Psoas muscle (tissue), 8 donors: ENCODE results near the gene GATAD1. TPM values are rescaled to one million over a fixed set of nuclear protein-coding genes. Genes with fewer than 3 reads are reported as not detected.
A peak's percentile ranks its signal among the peaks of the same experiment; 100 is the strongest.

Experiments
- ATAC-seq, 4 donors: fragments of 200-7000 bp; cut with Tn5 transposase; one replicate each; pipeline ENCODE4 v1.9.1; 2020; ENCODE audit warnings: moderate library complexity in 3 of 4, mild to moderate bottlenecking in 2 of 4
- DNase-seq, 2 donors: peaks; one replicate each; pipeline ENCODE4 v3.0.0-alpha.2; 2020
- H3K27ac ChIP-seq: fragments of 200-600 bp; one replicate; pipeline ENCODE4 v1.8.0; 2022
- H3K27me3 ChIP-seq, 3 donors: fragments of 200-600 bp in 1 of 3; one replicate each; pipeline versions ENCODE4 v1.6.1 to v1.8.0; 2013 to 2022; ENCODE audit warnings: low read length in 2 of 3, mild to moderate bottlenecking in 2 of 3, moderate library complexity in 1 of 3; ENCODE audit not compliant: insufficient read depth in 3 of 3
- H3K36me3 ChIP-seq, 2 donors: fragments of 200-600 bp in 1 of 2; one replicate each; pipeline versions ENCODE4 v1.6.1 to v1.8.0; 2013 to 2022; ENCODE audit warnings: low read depth in 1 of 2, mild to moderate bottlenecking in 1 of 2, moderate library complexity in 1 of 2; ENCODE audit not compliant: insufficient read depth in 1 of 2
- H3K4me1 ChIP-seq: fragments of 200-600 bp; one replicate; pipeline ENCODE4 v1.8.0; 2022
- H3K4me3 ChIP-seq: fragments of 200-600 bp; one replicate; pipeline ENCODE4 v1.8.0; 2022; ENCODE audit warnings: mild to moderate bottlenecking
- H3K9me3 ChIP-seq: fragments of 200-600 bp; one replicate; pipeline ENCODE4 v1.8.0; 2022
- WGBS, 3 donors: extraction: QIAGEN DNeasy Blood & Tissue Kit; methylation state at CpG; one replicate each; pipeline versions ENCODE4 v1.1.6 to v1.1.7; 2013; 5-methylcytosine and 5-hydroxymethylcytosine counted together
- intact Hi-C, 2 donors: fragments of 100-400 bp; cut with DNase I; formaldehyde crosslinking; loops; one replicate each; pipeline versions ENCODE4 v1.11.0 to v1.14.2; 2022
- polyA plus RNA-seq, 3 donors: library from polyadenylated mRNA; stranded (reverse); fragments of 200-250 nt; gene quantifications; one replicate each; pipeline ENCODE4 v1.2.3, GENCODE V29; 2013
- total RNA-seq, 4 donors: library from RNA; stranded (reverse); fragmentation: NEBNext Ultra II Directional in 2 of 4; extraction: Animal tissue kit (Norgen Biotek cat#: 25700) in 2 of 4; gene quantifications; one replicate each; pipeline versions ENCODE4 v1.2.1 to v1.2.4, GENCODE V29; 2021 to 2023
- TF ChIP-seq, protein P1 (sequence below): fragments of 200-600 bp; IDR thresholded peaks from one replicate; pipeline ENCODE4 v1.8.0; 2022; ENCODE audit warnings: antibody characterized with exemption
- donor health status: healthy with polysubstance abuse.
- donor health status: DM: no; HTN: no; CAD: no; lungs with moderate emphysema.
- donor health status: Bipolar disorder and iron deficiency.
- donor health status: healthy.
- donor health status: DM: yes; HTN: yes; CAD: no.
- donor health status: DM: no; HTN: no; CAD: no.
- donor health status: DM: no; HTN: no; CAD: no.
- donor health status: DM: yes; HTN: yes; CAD: no.

Gene GATAD1
- total and polyA plus RNA-seq, 7 donors = 7.4 to 12.5 (median 10.5) TPM

DNA sequence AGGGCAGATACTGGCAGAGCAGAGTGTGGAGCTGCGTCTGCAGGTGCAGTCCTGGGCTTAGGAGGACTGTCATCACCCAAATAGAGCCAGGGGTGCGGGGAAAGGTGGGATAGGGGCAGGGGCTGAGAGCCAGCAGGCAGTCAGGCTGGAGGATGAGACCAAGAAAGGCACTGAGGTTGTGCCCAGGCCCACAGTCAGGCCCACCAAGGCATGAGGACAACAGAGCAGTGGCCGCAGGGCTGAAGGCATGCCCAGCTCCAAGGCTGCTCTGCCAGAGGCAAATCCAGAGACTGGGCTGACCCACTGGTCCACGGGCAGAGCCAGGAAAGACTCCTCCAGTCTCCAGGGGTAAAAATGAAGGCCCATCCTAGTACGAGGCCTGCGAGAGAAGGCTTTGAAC, 24.4 kb upstream of the GATAD1 start:
- DNase-seq (no peak), ATAC-seq (no peak)
- H3K27ac ChIP-seq = no peak overlapping the region
- no peaks in the 10 kb centered on the region for H3K9me3 ChIP-seq
- peaks cover 0 to 11% (median 0%) of the 10 kb centered on the region in 3 donors for H3K27me3 ChIP-seq
- H3K4me3 ChIP-seq = no peak overlapping the region
- 89 to 97% (median 96%) methylated on average over 6 of the region's 6 CpGs for WGBS, 3 donors
- H3K4me1 ChIP-seq = no peaks in the 10 kb centered on the region
- H3K36me3 ChIP-seq = no peaks in the 10 kb centered on the region
- TF ChIP-seq, protein P1, sequence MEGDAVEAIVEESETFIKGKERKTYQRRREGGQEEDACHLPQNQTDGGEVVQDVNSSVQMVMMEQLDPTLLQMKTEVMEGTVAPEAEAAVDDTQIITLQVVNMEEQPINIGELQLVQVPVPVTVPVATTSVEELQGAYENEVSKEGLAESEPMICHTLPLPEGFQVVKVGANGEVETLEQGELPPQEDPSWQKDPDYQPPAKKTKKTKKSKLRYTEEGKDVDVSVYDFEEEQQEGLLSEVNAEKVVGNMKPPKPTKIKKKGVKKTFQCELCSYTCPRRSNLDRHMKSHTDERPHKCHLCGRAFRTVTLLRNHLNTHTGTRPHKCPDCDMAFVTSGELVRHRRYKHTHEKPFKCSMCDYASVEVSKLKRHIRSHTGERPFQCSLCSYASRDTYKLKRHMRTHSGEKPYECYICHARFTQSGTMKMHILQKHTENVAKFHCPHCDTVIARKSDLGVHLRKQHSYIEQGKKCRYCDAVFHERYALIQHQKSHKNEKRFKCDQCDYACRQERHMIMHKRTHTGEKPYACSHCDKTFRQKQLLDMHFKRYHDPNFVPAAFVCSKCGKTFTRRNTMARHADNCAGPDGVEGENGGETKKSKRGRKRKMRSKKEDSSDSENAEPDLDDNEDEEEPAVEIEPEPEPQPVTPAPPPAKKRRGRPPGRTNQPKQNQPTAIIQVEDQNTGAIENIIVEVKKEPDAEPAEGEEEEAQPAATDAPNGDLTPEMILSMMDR = no peak
- intact Hi-C loops = loop anchor here in 1 of 2 donors (10.0 kb wide), 1 partner anchor 632 kb away; no protein-coding TSS in a partner anchor

DNA sequence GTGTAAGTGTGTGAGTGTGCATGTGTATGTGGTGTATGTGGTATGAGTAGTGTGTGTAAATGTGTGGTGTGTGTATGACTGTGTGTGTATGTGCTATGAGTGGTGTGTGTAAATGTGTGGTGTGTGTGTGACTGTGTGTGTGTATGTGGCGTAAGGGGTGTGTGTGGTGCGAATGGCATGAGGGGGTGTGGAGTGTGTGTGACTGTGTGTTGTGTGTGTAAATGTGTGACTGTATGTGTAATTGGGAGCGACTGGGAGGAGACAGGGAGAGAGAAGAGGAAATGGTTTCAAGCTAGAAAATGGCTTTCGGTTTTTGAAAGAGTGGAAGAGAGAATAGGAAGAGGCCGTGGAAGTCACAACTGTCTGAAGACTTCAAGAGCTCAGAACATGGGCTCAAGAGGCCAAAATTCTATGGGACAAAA, 23.6 kb upstream of the GATAD1 start:
- Histone ChIP-seq H3K4me1 (no peaks in the 10 kb centered on the region), H3K9me3 (no peaks in the 10 kb centered on the region), H3K4me3 (no peak overlapping the region), H3K27me3 (peaks cover 0 to 11% (median 0%) of the 10 kb centered on the region in 3 donors), H3K36me3 (no peaks in the 10 kb centered on the region), H3K27ac (no peak overlapping the region)
- ATAC-seq = peak in 1 of 4 donors; percentile 9
- TF ChIP-seq, protein P1 = no peak
- WGBS, 3 donors = 79 to 82% (median 81%) methylated on average over 5 of the region's 5 CpGs
- DNase-seq = no peak
- intact Hi-C loops = loop anchor here (2.0 to 10.0 kb wide), 2 partner anchors 23 to 631 kb away; partner anchors contain the start of gene GATAD1 (in 1 of the 2)

DNA sequence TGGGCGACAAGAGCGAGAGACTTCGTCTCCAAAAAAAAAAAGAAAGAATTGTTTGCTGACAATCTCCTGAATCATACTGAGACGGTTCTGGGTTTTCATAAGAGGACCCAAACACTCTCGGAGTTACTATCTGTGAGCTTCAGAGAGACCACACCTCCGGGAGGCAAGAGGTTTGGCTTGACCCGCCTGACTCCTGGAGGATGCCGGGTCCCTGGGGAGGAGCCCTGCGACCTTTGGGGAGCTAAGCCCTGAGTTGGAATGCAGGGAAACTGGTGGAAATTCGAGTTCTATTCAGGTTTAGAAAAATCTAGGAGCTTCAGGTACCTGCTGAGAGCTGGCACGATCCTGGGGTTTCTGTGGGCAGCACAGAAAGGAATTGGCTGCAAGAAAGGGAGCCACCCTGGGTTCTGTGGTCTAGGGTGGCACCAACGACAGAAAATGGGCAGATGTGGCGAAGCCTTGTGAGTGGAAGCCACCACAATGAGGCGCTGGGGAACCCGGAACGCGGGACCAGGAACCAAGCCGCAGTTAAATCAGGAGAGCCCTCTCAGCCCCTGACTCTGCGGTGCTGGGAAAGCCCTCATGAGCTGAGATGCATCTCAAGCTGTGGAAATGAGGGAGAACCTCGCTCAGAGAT, 21.9 kb upstream of the GATAD1 start:
- no peak for DNase-seq
- Histone ChIP-seq H3K27ac (no peak overlapping the region), H3K4me3 (no peak overlapping the region), H3K9me3 (no peaks in the 10 kb centered on the region), H3K36me3 (no peaks in the 10 kb centered on the region), H3K4me1 (no peaks in the 10 kb centered on the region), H3K27me3 (peaks cover 0 to 11% (median 0%) of the 10 kb centered on the region in 3 donors)
- 47 to 54% (median 51%) methylated on average over 20 of the region's 20 CpGs for WGBS, 3 donors
- ATAC-seq = no peak
- intact Hi-C loops = loop anchor here (2.0 to 10.0 kb wide), 2 partner anchors 21 to 629 kb away; partner anchors contain the start of gene GATAD1 (in 1 of the 2)
- TF ChIP-seq, protein P1 = no peak

DNA sequence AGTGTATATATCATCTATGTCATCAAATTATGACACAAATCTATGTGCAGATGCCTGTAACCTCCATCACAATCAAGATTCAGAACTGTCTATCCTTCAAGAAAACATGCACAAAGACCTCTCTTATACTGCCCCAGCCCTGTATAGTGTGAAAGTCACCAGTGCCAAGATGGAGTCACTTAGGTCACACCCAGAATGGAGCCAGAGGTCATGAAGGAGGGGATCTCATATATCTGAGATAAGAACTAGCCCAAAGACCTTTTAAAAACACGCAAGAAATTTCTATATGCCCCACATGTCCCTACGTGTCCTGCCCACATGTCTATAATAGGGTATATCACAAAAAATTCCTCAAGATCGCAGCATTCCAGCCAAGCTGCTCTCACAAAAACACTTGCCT, 20.1 kb upstream of the GATAD1 start:
- intact Hi-C loops = loop anchor here in 1 of 2 donors (10.0 kb wide), 1 partner anchor 628 kb away; no protein-coding TSS in a partner anchor
- DNase-seq (no peak), ATAC-seq (no peak)
- no peaks in the 10 kb centered on the region for H3K4me1 ChIP-seq
- H3K27me3 ChIP-seq = peaks cover 0 to 11% (median 0%) of the 10 kb centered on the region in 3 donors
- TF ChIP-seq, protein P1 = no peak
- no peaks in the 10 kb centered on the region for H3K36me3 ChIP-seq
- WGBS, 3 donors = 88 to 92% (median 90%) methylated on average over 3 of the region's 3 CpGs
- no peak overlapping the region for H3K27ac ChIP-seq
- no peaks in the 10 kb centered on the region for H3K9me3 ChIP-seq
- H3K4me3 ChIP-seq = no peak overlapping the region
